NCI-H2081 (cell line): ENCODE measurements around the gene TTC4.

ENCODE experiments used
- DNase-seq, 2 experiments: peaks; one replicate each; lab custom pipeline; 2025; lab: John Stamatoyannopoulos, UW

The TTC4 gene

DNA sequence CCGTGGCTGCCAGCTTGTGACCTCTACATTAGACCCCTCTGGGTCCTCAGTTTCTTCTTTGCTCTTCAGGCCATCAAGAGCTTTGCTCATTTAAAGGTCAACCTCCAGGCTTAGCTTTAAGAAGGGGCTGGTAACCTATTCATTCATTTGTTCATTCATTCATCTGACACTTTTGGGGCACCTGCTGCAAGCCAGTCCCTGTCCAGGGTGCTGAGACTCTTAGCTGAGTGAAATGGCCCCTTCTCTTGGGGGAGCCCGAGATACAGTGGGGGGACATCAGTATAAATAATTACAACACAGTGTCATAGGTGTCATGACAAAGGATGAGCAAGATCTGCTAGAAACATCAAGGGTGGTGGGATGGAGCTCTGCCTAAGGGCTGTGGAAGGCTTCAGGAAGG is 10.5 kb upstream of the TTC4 start:
- no peak for DNase-seq

GRCh38 chr1:54706419-54706818 is 9.2 kb upstream of the TTC4 start:
- DNase-seq, result no peak

- DNase-seq, result no peak
Observed at GRCh38 chr1:54708385-54708784, 7.3 kb upstream of the TTC4 start.

DNA sequence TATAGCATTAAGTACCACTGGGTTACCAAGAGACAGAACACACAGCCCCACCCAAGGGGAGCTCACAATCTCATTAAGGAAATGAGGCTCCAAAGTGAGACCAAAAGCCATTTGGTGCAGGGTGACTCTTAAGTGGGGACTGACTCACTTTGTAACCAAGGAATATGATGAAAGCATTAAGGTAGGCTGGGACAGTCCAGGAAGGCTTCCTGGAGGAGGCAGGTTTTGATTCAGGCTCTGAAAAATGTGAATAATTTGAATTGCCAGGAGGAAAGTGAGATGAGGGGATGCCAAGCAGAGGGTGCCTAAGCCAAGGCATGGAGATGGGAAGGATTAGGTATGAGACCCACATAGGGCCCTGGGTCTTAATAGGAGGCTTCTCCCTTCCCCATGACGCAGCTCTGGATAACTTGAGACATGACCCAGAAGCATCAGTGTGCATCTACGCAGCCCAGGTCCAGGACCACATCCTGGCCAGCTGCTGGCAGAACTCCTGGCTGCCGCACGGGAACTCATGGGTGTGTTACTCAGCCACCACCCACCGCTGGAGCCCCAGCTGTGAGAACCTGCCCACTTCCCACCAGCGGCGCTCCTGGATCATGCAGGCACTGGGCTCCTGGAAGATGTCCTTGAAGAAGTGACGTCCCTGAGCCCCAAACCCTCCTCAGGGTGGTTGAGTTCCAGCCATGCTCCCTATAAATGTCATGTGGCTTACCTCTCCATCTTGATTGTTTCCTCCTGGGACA is 5.9 kb upstream of the TTC4 start:
- DNase-seq, result no peak

DNA sequence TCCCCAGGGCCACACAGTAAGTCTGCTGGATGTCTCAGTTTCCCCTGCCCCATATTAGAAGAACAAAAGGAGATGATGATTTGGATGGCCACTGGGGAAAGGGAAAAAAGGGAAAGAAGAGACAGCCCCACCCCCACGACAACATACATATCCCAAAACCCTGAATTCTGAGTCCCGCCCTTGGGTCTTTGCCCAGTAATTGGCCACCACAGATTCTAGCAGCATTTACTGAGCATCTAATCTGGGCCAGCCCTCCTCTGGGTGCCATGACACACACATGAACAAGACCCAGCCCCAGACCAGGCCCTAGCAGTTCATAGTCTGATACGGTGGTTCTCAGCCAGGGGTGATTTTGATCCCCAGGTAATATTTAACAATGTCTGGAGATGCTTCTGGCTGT is 5.2 kb upstream of the TTC4 start:
- DNase-seq, result no peak

- no peak for DNase-seq
Observed at GRCh38 chr1:54710841-54711240, 4.8 kb upstream of the TTC4 start.

DNA sequence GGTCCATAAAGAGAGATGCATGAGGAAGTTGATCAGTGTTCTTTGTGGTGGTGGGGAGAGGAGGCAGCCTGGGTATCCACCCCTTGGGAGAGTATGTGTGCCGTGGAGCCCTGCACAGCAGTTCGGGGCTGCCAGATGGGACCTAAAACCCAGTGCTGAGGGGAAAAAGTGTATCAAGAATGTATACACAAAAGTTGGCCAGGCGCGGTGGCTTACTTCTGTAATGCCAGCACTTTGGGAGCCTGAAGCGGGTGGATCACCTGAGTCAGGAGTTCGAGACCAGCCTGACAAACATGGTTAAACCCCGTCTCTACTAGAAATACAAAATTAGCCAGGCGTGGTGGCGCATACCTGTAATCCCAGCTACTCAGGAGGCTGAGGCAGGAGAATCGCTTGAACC is 4.1 kb upstream of the TTC4 start:
- DNase-seq, result no peak

GRCh38 chr1:54714881-54715492 is 674 bp upstream of the TTC4 start:
- no peak for DNase-seq

GRCh38 chr1:54716299-54717047 is 812 bp downstream of the TTC4 start:
- no peak for DNase-seq

DNA sequence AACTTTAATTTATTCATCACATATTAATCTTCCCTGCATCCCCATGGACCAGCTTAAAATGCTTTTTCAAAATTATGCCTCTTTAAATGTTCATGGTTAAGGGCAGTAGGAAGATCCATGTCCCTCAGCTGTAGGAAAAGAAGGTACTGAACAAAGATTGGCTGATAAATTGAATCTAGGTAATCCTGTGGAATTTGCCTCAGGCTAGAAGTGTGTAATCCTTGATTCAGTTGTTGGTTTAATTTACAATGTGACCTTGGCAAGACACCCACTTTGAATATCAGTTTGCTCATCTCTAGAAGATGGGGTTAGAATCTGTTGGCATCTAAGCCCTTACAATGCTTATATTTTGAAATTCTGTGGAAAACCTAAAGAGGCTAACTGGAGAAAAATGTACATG is 6.1 kb downstream of the TTC4 start:
- no peak for DNase-seq

GRCh38 chr1:54723985-54724384 is 8.3 kb downstream of the TTC4 start:
- DNase-seq, result no peak

DNA sequence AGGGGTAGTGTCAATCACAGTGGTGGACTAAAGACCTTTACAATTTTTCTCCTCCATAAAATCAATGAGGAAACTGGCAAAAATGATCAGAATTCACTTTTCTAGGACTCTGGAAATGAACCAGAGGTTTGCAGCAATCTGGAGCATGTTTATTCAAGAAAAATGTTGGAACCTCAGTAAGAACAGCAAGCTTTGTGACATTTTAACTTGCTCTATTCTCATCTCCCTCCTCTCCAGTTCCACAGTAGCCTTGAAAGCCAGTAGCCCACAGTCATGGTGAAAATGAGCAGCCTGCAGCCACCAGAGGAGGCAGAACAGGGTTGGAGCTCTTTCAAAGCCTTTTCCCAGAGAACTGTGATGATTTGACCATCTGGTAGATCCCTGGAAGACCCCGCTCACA is 9.1 kb downstream of the TTC4 start:
- no peak for DNase-seq

- DNase-seq, result no peak
Observed at GRCh38 chr1:54728027-54728426, 12.4 kb downstream of the TTC4 start.

GRCh38 chr1:54736685-54737084 is 21.0 kb downstream of the TTC4 start:
- no peak for DNase-seq

GRCh38 chr1:54738244-54738643 is 22.6 kb downstream of the TTC4 start:
- no peak for DNase-seq

- no peak for DNase-seq
Observed at GRCh38 chr1:54741531-54741930, 25.9 kb downstream of the TTC4 start.

DNA sequence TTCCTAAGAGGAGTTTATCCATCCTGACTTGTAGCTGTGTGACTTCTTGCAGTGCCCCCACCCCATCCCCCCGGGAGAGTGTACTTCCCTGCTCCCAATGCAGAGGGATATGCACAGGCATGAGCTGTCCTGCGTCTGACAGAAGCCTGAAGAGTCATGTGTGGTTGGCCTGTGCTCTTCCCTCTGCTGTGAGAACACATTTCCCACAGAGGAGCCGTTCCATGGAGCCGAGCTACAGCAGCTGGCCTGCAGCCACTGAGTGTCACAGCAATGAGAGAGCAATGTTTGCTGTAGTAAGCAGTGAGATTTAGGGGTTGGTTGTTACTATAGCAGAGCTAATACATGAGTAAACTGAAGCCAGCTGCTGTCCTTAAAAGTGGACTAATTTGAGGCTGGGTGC is 26.6 kb downstream of the TTC4 start:
- DNase-seq, result peak in 1 of 2 experiments; percentile 56

DNA sequence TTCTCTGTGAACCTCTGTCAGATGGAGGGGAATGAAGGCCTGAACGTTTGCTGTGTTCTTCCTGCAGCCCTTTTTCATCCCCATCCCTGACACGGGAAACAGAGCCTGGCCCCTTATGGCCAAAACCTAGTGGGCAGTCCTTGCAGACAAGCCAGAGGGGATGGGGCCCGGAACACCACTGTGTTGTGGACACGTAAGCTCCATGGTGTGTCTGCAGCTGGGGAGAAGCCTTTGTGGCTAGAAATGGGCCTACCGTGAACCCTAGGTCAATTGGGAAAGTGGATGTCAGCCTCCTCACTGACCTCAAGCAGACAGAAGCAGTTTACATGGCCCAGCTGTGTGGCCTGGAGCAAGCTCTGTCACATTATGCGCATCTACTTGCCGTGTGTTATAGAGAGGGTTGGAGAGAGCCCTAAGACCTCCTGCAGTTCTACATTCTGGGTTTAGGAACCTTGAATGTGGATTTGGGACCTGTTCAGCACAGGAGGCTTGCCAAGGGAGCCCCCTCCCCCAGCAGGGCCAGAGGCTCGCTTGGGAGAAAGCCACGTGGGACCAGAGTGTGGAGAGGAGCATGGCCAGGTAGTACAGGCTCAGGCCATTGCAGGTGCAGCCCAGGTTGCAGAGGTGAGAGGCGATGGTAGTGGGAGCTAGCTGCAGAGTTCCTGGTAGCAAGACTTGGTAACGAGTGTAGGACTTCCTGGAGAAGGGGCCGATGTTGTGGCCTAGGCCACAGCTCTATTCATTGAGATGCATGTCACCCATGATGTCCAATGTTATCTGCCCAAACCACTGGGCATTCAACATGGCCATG is 28.0 kb downstream of the TTC4 start:
- no peak for DNase-seq

DNA sequence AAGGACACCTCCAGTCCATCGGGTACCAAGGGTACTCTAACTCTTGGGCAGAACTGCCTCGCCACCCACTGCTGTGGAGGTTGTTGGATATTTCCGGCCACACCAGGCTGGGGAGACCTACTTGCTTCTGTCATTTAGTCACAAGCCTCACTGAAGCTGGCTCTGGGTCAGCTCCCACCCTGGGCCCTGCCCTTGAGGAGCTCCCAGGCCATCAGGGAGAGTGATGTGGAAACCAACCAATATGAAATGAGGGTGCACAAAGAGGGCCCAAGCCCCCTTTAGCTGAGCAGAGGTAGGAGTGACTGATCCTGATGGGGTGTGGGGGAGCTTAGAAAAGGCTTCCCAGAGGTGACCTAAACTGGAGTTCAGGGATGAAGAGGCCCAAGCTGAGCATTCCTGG is 29.0 kb downstream of the TTC4 start:
- DNase-seq, result no peak

DNA sequence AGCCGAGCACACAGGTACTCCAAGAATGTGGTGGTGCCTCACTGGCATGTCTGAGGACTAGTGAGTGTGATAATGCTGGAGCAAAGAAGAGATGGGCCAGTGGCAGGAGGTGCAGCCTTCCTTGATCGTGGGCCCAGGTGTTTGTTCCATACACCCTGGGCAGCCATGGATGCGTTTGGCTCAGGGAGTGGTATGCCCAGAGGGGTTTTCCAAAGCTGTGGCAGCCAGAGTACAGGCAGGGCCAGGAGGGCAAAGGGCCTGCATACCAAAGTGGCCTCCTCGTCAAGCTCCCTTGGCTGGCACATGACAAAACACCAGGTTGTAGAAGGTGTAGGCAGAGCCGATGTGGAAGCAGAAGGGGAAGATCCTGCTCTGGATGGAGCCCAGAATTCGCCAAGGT is 29.6 kb downstream of the TTC4 start:
- no peak for DNase-seq

DNA sequence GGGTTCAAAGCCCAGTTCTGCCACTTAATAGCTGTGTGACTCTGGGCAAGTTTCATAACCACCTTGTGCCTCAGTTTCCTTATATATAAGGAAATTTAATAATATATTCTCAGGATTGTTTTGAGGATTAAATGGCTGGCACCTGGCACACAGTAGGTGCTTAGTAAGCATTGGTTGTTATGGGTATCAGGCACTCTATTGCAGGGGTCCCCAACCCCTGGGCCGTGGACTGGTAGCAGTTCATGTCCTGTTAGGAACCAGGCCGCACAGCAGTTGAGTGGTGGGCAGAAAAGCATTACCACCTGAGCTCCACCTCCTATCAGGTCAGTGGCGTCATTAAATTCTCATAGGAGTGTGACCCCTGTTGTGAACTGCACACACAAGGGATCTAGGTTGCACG is 30.2 kb downstream of the TTC4 start:
- DNase-seq, result no peak

GRCh38 chr1:54748094-54748835 is 32.6 kb downstream of the TTC4 start:
- no peak for DNase-seq
